HG02970 (cell line): ENCODE data around the gene ADK.

Source experiments
- ATAC-seq: cut with Tn5 transposase; IDR thresholded peaks from one replicate; pipeline ENCODE4 v1.9.1; 2021; ENCODE audit warnings: mild to moderate bottlenecking, moderate library complexity, moderate number of reproducible peaks; ENCODE audit not compliant: unreplicated experiment, low FRiP score

ADK gene

GRCh38 chr10:74640134-74640921, 489.3 kb downstream of the ADK start:
- no peak for ATAC-seq

GRCh38 chr10:74641659-74642058, 490.6 kb downstream of the ADK start:
- no peak for ATAC-seq

- ATAC-seq, result no peak
Observed at GRCh38 chr10:74642901-74643595, 492.0 kb downstream of the ADK start.

GRCh38 chr10:74643596-74643975, 492.6 kb downstream of the ADK start:
- ATAC-seq, result no peak

- no peak for ATAC-seq
Observed at GRCh38 chr10:74644738-74645137, 493.7 kb downstream of the ADK start.

GRCh38 chr10:74645692-74646091, 494.7 kb downstream of the ADK start:
- no peak for ATAC-seq

GRCh38 chr10:74650613-74651012, 499.6 kb downstream of the ADK start:
- ATAC-seq, result no peak

GRCh38 chr10:74651565-74651964, 500.5 kb downstream of the ADK start:
- no peak for ATAC-seq

GRCh38 chr10:74652664-74653063, 501.6 kb downstream of the ADK start:
- ATAC-seq, result no peak

- no peak for ATAC-seq
Observed at GRCh38 chr10:74658511-74658910, 507.5 kb downstream of the ADK start.

- no peak for ATAC-seq
Observed at GRCh38 chr10:74662635-74663034, 511.6 kb downstream of the ADK start.

GRCh38 chr10:74669210-74669609, 518.2 kb downstream of the ADK start:
- no peak for ATAC-seq

GRCh38 chr10:74671716-74672115, 520.7 kb downstream of the ADK start:
- ATAC-seq, result no peak

GRCh38 chr10:74672430-74673165, 521.6 kb downstream of the ADK start:
- ATAC-seq, result no peak

GRCh38 chr10:74674927-74675326, 523.9 kb downstream of the ADK start:
- ATAC-seq, result no peak

- ATAC-seq, result no peak
Observed at GRCh38 chr10:74675484-74675883, 524.5 kb downstream of the ADK start.

GRCh38 chr10:74677951-74678350, 526.9 kb downstream of the ADK start:
- ATAC-seq, result no peak

GRCh38 chr10:74681917-74682627, 531.1 kb downstream of the ADK start:
- ATAC-seq, result no peak

GRCh38 chr10:74683067-74683466, 532.0 kb downstream of the ADK start:
- ATAC-seq, result no peak

- ATAC-seq, result no peak
Observed at GRCh38 chr10:74683621-74684364, 532.8 kb downstream of the ADK start.
